ENCODE measurements around the gene KDM1B. TPM values are rescaled to one million over a fixed set of nuclear protein-coding genes. Genes with fewer than 3 reads are reported as not detected.

The KDM1B gene
- total and polyA plus RNA-seq, 9 of the 15 experiments (the other 6 are each of a cell fraction or from before 2014, with no cell fraction given), result 1.4 to 58.9 (median 36.3) TPM

DNA sequence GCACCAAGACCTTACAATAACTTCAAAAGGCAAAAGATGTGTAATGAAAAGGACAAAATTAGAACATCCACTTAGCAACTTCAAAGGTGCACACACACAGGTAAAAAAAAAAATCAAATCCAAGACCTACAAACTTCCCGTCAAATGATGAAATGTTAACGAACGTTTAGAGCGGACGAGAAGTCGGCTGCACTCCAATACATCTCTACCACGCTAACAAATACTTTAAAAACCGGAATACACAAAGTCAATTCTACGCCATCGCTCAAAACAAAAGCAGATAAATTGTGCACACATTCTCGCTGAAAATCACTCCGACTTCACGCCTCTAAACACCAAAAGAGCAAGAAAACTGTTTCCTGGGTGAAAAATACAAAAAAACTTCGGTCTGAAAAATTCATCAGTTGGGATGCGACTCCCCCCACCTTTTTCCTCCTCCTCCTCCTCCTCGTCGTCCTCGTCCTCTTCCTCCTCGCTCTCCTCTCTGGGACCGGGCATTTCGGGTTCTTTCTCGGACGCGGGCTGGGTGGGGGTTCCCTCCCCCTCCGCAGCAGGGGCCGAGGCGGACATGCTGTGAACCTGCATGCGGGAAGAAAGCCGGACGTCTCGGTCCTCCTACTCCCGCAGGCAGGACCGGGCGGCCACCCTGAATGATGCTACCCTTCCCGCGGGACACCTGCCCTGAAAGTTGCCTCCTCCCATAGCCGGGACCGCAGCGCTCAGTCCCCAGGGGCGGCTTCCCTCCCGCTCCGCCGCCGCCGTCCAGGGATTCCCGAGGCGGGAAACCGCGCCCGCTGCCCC lies 108.4 kb downstream of the KDM1B start (continued):
- TF ChIP-seq, protein P1, sequence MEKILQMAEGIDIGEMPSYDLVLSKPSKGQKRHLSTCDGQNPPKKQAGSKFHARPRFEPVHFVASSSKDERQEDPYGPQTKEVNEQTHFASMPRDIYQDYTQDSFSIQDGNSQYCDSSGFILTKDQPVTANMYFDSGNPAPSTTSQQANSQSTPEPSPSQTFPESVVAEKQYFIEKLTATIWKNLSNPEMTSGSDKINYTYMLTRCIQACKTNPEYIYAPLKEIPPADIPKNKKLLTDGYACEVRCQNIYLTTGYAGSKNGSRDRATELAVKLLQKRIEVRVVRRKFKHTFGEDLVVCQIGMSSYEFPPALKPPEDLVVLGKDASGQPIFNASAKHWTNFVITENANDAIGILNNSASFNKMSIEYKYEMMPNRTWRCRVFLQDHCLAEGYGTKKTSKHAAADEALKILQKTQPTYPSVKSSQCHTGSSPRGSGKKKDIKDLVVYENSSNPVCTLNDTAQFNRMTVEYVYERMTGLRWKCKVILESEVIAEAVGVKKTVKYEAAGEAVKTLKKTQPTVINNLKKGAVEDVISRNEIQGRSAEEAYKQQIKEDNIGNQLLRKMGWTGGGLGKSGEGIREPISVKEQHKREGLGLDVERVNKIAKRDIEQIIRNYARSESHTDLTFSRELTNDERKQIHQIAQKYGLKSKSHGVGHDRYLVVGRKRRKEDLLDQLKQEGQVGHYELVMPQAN (IDR thresholded peaks at IDR 0.05; ENCODE audit: borderline replicate concordance), result peak; percentile 80; the same call in 1 of the 2 replicates
- TF ChIP-seq SMAD2 (IDR thresholded peaks at IDR 0.05; ENCODE audit: low read depth, low read length) (no peak), ZNF695 (CRISPR knock-in tag; IDR thresholded peaks at IDR 0.05) (no peak), SOX6 (IDR thresholded peaks at IDR 0.05) (no peak), NR3C1 (CRISPR knock-in tag; IDR thresholded peaks at IDR 0.05) (no peak), POLR2AphosphoS2 (IDR thresholded peaks at IDR 0.05; ENCODE audit: low read length) (no peak), ZBTB8A (IDR thresholded peaks at IDR 0.05; ENCODE audit: partially characterized antibody) (no peak), ZNF263 (CRISPR knock-in tag; IDR thresholded peaks at IDR 0.05; ENCODE audit: borderline replicate concordance) (peak; percentile 84), PCBP2 (IDR thresholded peaks at IDR 0.05; ENCODE audit: low read depth, low read length, poor library complexity, severe bottlenecking) (no peak), BRD4 (IDR thresholded peaks at IDR 0.05) (peak; percentile 16; the same call in 1 of the 2 replicates), ERF (CRISPR knock-in tag; IDR thresholded peaks at IDR 0.05) (no peak), ZZZ3 (IDR thresholded peaks at IDR 0.05) (no peak), SIN3B (IDR thresholded peaks at IDR 0.05; ENCODE audit: low read depth) (no peak), SIRT6 (IDR thresholded peaks at IDR 0.05; ENCODE audit: low read depth, low read length) (no peak), HIVEP1 (CRISPR knock-in tag; IDR thresholded peaks at IDR 0.05) (no peak), SMARCE1 (IDR thresholded peaks at IDR 0.05) (peak; percentile 37; the same call in 1 of the 2 replicates), NFXL1 (CRISPR knock-in tag; IDR thresholded peaks at IDR 0.05) (no peak), COPS2 (conservative IDR thresholded peaks at IDR 0.05) (no peak), HEY1 (CRISPR knock-in tag; IDR thresholded peaks at IDR 0.05; ENCODE audit: borderline replicate concordance) (no peak), ZBTB17 (CRISPR knock-in tag; IDR thresholded peaks at IDR 0.05) (no peak)
- TF ChIP-seq, protein P2, sequence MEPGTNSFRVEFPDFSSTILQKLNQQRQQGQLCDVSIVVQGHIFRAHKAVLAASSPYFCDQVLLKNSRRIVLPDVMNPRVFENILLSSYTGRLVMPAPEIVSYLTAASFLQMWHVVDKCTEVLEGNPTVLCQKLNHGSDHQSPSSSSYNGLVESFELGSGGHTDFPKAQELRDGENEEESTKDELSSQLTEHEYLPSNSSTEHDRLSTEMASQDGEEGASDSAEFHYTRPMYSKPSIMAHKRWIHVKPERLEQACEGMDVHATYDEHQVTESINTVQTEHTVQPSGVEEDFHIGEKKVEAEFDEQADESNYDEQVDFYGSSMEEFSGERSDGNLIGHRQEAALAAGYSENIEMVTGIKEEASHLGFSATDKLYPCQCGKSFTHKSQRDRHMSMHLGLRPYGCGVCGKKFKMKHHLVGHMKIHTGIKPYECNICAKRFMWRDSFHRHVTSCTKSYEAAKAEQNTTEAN (CRISPR knock-in tag; IDR thresholded peaks at IDR 0.05), result 0 out of 2 replicates have a peak, but pooled peaks have one; percentile 21
- TF ChIP-seq, protein P3, sequence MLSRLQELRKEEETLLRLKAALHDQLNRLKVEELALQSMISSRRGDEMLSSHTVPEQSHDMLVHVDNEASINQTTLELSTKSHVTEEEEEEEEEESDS (CRISPR knock-in tag; IDR thresholded peaks at IDR 0.05), result no peak
- TF ChIP-seq, protein P4, sequence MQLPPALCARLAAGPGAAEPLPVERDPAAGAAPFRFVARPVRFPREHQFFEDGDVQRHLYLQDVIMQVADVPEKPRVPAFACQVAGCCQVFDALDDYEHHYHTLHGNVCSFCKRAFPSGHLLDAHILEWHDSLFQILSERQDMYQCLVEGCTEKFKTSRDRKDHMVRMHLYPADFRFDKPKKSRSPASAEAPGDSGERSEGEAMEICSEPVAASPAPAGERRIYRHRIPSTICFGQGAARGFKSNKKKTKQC (CRISPR knock-in tag; IDR thresholded peaks at IDR 0.05), result no peak; the same call in 1 of the 2 replicates
- TF ChIP-seq, protein P5, sequence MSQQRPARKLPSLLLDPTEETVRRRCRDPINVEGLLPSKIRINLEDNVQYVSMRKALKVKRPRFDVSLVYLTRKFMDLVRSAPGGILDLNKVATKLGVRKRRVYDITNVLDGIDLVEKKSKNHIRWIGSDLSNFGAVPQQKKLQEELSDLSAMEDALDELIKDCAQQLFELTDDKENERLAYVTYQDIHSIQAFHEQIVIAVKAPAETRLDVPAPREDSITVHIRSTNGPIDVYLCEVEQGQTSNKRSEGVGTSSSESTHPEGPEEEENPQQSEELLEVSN (IDR thresholded peaks at IDR 0.05; ENCODE audit: borderline replicate concordance in 1 of 2, extremely low read depth in 1 of 2, insufficient read depth in 1 of 2, insufficient read length in 1 of 2, low read depth in 1 of 2, low read length in 1 of 2, poor library complexity in 1 of 2, severe bottlenecking in 1 of 2), result peak in 1 of 2 experiments; percentile 81

Data from K562 (cell line).